ENCODE measurements around the gene ZNF792.

- TF ChIP-seq CTCF (IDR thresholded peaks at IDR 0.05) (no peak), EZH2 (IDR thresholded peaks at IDR 0.05) (no peak), EZH2phosphoT487 (IDR thresholded peaks at IDR 0.05) (no peak)
These were observed 10.6 kb upstream of the ZNF792 start for GRCh38 chr19:34974646-34975045.

All from neural progenitor cell (in vitro differentiated cells).